GM19438 (cell line): Measurements from ENCODE around the gene PSMA7.
"Not testable (repeated sequence)": the region's sequence is repeated elsewhere in the genome, so short reads cannot be mapped to it uniquely, and the experiment has no call there.

Source experiments
- ATAC-seq: cut with Tn5 transposase; IDR thresholded peaks from one replicate; pipeline ENCODE4 v1.9.1; 2021; ENCODE audit warnings: low read depth; ENCODE audit not compliant: unreplicated experiment

PSMA7 gene

GRCh38 chr20:62156592-62157386 is 13.6 kb upstream of the PSMA7 start:
- ATAC-seq = no peak

- no peak for ATAC-seq
Measured at GRCh38 chr20:62156254-62156556, 13.0 kb upstream of the PSMA7 start.

DNA sequence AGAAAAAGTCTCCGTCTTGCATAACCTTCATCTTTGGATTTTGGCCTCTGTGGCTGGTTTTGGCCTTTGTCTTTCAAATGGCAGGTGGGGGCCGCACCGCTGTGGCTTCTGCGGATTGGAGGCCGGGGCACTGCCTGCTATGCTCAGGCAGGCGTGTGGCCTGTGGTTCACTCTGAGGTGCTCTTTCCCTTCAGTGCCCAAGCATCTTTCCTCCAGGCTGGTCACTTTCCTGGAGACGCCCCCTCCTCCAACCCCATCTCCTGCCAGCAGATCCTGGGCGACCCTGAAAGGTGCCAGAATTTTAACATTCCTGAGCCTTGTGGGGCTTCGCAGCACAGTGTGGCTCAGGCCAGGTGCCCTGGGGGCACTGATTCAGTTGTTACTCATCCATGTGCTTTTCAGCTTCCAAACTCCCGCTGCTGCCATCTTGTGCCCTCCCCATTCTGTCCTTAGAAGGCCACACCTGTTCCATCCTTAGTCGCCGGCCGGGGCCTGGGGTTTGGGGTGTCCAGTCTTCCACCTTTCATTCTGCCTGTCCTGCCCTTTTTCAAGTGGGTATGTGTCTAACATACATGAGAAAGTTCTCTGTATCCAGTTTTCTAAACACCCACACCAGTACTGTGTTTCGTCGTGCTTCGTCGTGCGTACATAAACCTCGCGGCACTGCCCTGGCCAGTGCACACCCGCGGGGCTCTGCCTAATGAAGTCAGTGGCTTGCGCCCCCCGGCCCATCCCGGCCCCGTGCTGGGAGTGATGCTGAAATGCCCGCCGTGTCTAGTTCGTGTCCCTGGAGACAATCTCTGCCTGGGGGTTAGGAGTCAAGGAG is 12.4 kb upstream of the PSMA7 start:
- no peak for ATAC-seq

- ATAC-seq = no peak
Measured at GRCh38 chr20:62151835-62152364, 8.7 kb upstream of the PSMA7 start.

- ATAC-seq = no peak
Measured at GRCh38 chr20:62151225-62151624, 8.0 kb upstream of the PSMA7 start.

DNA sequence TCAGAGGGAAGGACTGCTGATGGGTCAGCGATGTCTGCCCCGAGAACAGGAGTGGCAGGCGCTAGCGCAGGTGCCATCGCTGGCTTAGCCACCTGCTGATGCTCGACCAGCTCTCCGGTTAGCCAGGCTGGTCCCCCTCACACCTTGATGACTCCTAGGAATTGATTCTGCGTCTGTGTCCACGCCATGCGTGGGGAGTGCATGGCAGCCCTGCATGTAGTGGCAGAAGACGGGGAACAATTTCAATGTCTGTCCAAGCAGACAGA is 7.0 kb upstream of the PSMA7 start:
- ATAC-seq = no peak

DNA sequence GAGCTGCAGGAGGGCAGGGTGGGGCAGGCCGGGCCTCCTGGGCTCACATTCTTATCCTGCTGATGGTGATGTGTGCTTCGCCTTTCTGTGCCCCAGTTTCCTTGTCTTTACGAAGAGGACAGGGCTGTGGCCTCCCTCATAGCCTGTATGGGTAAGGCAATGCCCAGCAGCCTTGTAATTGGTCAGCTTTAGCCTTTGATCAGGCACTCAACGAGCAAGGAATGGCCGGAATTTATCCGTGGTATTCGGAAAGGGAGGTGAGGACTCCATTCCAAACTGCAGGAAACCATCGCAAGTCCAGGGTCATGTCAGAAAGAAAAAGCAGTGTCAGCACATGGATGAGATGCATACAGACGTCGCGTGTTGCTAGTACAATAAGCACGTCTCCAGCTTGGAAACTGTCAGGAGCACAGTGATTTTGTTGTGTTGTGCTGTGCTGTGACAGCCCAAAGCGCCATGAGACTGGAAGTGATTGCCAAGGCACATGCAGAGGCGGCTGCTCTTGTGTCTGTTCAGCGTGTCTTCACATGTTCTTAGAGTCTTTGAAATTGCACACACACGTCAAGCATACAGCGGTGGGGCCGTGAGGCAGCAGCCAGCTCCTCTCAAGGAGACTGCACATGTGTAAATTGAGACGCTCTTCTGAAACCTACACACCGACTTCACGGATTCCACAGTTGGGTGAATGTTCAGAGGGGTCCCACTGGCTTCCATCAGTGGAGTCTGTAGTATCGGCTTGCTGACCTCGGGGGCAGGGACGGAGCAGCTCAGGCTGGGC is 6.5 kb upstream of the PSMA7 start:
- no peak for ATAC-seq

- ATAC-seq = no peak
Measured at GRCh38 chr20:62148908-62149314, 5.7 kb upstream of the PSMA7 start.

DNA sequence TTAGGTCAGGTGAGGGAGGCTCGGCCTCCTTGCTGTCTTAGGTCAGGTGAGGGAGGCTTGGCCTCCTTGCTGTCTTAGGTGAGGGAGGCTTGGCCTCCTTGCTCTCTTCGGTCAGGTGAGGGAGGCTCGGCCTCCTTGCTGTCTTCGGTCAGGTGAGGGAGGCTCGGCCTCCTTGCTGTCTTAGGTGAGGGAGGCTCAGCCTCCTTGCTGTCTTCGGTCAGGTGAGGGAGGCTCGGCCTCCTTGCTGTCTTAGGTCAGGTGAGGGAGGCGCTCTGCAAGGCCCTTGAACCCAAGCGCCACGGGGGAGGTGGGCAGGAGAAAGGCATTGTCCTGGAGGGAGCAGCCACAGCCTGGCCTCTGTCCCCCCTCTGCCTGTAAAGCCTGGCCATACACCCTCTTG is 5.2 kb upstream of the PSMA7 start:
- ATAC-seq = not testable (repeated sequence)

DNA sequence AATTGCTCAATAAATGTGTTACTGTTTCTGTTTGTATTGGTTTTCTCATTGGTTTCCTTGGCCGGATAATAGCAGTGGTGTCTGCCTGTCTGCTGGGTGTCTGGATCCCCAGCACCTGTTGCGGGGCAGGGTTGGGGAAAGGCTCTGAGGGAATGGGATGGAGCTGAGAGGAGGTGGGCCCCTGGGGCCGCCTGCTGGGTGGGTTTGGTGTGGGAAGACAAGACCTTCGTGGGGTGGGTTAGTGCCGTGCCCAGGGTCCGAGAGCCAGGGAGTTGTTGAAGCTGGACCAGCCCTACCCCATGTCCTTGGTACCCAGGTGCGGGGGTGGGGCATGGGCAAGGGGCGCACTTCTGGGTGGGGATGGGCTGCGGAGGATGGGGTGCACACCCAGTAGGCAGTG is 4.3 kb upstream of the PSMA7 start:
- ATAC-seq = no peak

DNA sequence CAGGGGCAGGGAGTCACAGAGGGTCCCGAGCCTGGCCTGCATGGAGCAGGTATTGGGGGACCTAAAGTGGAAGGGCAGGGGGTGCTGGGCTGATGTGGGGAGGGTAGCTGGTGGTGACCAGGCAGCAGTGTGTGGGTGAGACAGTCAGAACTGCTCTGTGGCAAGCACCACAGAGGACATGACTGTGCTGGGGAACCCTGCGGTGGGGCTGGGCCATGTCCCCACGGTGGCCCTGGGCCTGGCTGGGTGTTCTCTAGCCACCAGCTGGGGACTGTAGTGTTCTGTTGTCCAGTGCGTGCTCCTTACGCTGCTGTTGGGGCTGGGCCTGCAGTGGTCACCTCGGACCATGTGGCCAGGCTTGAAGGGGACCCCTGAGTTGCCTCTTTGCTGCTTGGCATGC is 3.9 kb upstream of the PSMA7 start:
- no peak for ATAC-seq

DNA sequence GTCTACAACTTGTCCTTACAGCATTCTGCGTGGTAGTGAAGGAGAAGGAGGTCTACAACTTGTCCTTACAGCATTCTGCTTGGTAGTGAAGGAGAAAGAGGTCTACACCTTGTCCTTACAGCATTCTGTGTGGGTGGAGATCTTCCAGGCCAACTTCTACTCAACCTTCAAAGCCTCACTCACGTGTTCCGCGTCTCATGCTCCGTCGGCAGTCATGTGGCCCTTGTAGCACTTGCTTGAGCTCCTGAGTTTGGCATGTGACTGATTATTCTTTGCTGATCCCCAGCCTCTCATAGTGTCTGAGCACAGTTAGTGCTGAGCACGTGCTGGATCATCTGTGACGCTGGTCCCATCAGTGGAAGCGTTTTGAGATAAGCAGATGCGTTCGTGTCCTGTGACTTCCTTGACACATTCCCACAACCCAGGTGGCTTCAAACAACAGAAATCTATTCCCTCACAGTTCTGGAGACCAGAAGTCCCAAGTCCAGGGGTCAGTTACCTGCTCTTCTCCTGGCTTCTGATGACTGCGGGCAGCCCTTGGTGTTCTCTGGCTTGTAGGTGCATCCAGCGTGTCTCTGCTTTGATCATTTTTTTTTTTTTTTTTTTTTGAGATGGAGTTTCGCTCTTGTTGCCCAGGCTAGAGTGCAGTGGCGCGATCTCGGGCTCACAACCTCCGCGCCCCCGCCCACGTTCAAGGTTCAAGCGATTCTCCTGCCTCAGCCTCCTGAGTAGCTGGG is 3.0 kb upstream of the PSMA7 start:
- no peak for ATAC-seq

DNA sequence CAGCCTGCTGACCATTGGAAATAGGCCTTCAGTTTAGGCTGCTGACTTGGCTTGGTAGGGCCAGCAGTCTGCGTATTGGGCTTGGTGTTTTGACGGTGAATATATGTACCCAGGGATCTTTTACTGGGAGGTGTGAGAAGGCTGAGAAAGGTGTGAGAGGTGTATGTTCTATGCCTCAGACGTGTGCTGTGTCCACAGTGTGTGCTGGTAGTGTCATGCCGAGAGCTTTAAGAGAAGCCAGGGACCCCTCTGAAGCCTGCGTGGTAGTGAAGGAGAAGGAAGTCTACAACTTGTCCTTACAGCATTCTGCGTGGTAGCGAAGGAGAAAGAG is 2.5 kb upstream of the PSMA7 start:
- no peak for ATAC-seq

- ATAC-seq = peak; percentile 4
Measured at GRCh38 chr20:62143957-62144825, 997 bp upstream of the PSMA7 start.

DNA sequence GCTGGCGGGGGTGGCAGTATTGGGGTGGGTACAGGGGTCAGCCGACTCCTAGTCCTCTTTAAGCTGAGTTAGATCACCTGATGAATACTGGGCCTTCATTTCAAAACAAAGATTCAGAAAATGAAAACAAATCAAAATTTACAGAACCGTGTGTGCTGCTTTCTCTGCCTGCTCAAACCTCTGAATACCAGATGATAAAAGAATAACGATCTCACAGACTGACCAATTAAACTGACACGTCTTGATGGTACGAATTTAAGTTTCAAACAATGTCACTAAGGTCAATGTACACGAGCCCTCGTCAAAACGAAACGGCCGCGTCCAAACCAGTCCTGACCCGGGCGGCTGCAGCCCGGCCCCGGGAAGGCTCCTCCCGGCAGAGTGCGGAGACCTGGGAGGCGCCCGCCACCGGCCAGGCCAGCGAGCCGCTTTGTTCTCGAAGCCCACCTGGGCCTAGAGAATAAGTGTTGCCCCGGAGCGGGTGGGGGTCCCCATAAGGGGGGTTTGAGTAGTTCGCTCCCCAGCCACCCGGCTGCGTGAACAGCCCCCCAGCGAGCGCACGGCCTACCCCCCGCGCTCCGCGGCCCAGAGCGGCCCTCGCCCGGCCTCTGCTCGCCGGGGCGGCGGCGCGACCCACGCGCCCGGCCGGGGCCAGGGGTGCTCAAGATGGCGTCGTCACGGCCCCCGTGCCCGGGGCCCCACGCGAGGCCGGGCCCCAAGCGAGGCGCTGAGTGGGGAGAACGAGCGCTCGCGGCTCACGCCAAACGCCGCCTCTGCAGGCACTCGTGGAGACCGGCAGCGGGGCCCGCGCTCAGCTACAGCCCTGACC is 728 bp downstream of the PSMA7 start:
- peak; percentile 15 for ATAC-seq

GRCh38 chr20:62141397-62142251 is 1.6 kb downstream of the PSMA7 start:
- ATAC-seq = no peak

DNA sequence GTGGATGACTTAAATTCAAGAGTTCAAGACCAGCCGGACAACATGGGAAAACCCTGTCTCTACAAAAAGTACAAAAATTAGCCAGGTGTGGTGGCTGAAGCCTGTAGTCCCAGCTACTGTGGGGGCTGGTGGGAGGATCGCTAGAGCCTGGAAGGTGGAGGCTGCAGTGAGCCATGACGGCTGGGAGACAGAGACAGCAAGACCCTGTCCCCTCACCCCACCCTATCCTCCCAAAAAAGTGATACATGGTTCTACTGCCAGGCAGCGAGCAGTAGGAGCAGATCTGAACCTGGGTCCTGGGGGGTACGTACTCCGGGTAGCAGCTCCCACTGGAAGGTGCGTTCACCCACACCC is 2.2 kb downstream of the PSMA7 start:
- ATAC-seq = no peak

GRCh38 chr20:62139636-62140035 is 3.6 kb downstream of the PSMA7 start:
- no peak for ATAC-seq
